ENCODE measurements around the gene TJP2.

TJP2 gene

GRCh38 chr9:69215774-69216485 lies 41.9 kb downstream of the TJP2 start:
- H3K4me2 ChIP-seq: no peak overlapping the region
- TF ChIP-seq CTCF (conservative IDR thresholded peaks at IDR 0.05; ENCODE audit: low read depth, low read length): no peak

GRCh38 chr9:69218166-69218565 lies 44.1 kb downstream of the TJP2 start:
- Histone ChIP-seq H3K4me1 (ENCODE audit: low read depth, poor library complexity, severe bottlenecking) (no peaks in the 10 kb centered on the region), H3K27me3 (ENCODE audit: insufficient read depth, low read depth) (no peaks in the 10 kb centered on the region), H4K20me1 (ENCODE audit: insufficient read depth) (no peaks in the 10 kb centered on the region), H2AFZ (ENCODE audit: low read depth) (no peak overlapping the region), H3K9ac (no peak overlapping the region), H3K4me3 (IDR thresholded peaks at IDR 0.05; ENCODE audit: insufficient read depth, low read depth, low read length) (no peak overlapping the region), H3K36me3 (ENCODE audit: insufficient read depth) (no peaks in the 10 kb centered on the region), H3K27ac (no peak overlapping the region), H3K4me2 (no peak overlapping the region), H3K79me2 (ENCODE audit: insufficient read depth, low read depth) (no peaks in the 10 kb centered on the region)
- TF ChIP-seq CTCF (conservative IDR thresholded peaks at IDR 0.05; ENCODE audit: low read depth, low read length): no peak

More at GRCh38 chr9:69215774-69216485, 41.9 kb downstream of the TJP2 start:
- Histone ChIP-seq H3K36me3 (ENCODE audit: insufficient read depth) (no peaks in the 10 kb centered on the region), H3K27me3 (ENCODE audit: insufficient read depth, low read depth) (no peaks in the 10 kb centered on the region), H3K27ac (no peak overlapping the region), H2AFZ (ENCODE audit: low read depth) (no peak overlapping the region), H3K4me3 (IDR thresholded peaks at IDR 0.05; ENCODE audit: insufficient read depth, low read depth, low read length) (no peak overlapping the region), H3K79me2 (ENCODE audit: insufficient read depth, low read depth) (no peaks in the 10 kb centered on the region), H3K4me1 (ENCODE audit: low read depth, poor library complexity, severe bottlenecking) (peaks cover 8% of the 10 kb centered on the region), H3K9ac (no peak overlapping the region), H4K20me1 (ENCODE audit: insufficient read depth) (no peaks in the 10 kb centered on the region)

GRCh38 chr9:69221036-69221435 lies 47.0 kb downstream of the TJP2 start:
- no peaks in the 10 kb centered on the region for H4K20me1 ChIP-seq (ENCODE audit: insufficient read depth)
- H3K4me2 ChIP-seq: no peak overlapping the region
- H3K4me3 ChIP-seq (IDR thresholded peaks at IDR 0.05; ENCODE audit: insufficient read depth, low read depth, low read length): no peak overlapping the region
- no peak for TF ChIP-seq CTCF (conservative IDR thresholded peaks at IDR 0.05; ENCODE audit: low read depth, low read length)
- H3K36me3 ChIP-seq (ENCODE audit: insufficient read depth): no peaks in the 10 kb centered on the region
- H3K79me2 ChIP-seq (ENCODE audit: insufficient read depth, low read depth): no peaks in the 10 kb centered on the region
- no peak overlapping the region for H2AFZ ChIP-seq (ENCODE audit: low read depth)
- no peak overlapping the region for H3K27ac ChIP-seq
- H3K27me3 ChIP-seq (ENCODE audit: insufficient read depth, low read depth): no peaks in the 10 kb centered on the region
- H3K4me1 ChIP-seq (ENCODE audit: low read depth, poor library complexity, severe bottlenecking): no peaks in the 10 kb centered on the region
- no peak overlapping the region for H3K9ac ChIP-seq

GRCh38 chr9:69222970-69223369 lies 48.9 kb downstream of the TJP2 start:
- no peaks in the 10 kb centered on the region for H3K79me2 ChIP-seq (ENCODE audit: insufficient read depth, low read depth)
- no peak for TF ChIP-seq CTCF (conservative IDR thresholded peaks at IDR 0.05; ENCODE audit: low read depth, low read length)
- H4K20me1 ChIP-seq (ENCODE audit: insufficient read depth): no peaks in the 10 kb centered on the region; the same call in 1 of the 2 replicates
- no peaks in the 10 kb centered on the region for H3K27me3 ChIP-seq (ENCODE audit: insufficient read depth, low read depth)
- no peak overlapping the region for H3K27ac ChIP-seq
- no peaks in the 10 kb centered on the region for H3K4me1 ChIP-seq (ENCODE audit: low read depth, poor library complexity, severe bottlenecking)
- no peak overlapping the region for H2AFZ ChIP-seq (ENCODE audit: low read depth)
- H3K4me3 ChIP-seq (IDR thresholded peaks at IDR 0.05; ENCODE audit: insufficient read depth, low read depth, low read length): no peak overlapping the region
- no peaks in the 10 kb centered on the region for H3K36me3 ChIP-seq (ENCODE audit: insufficient read depth)
- H3K4me2 ChIP-seq: no peak overlapping the region
- H3K9ac ChIP-seq: no peak overlapping the region

Data from KMS-11 (cell line).